NCI-H1092 (cell line): ENCODE results near the gene THOC3.
"Not testable (repeated sequence)": the region's sequence is repeated elsewhere in the genome, so short reads cannot be mapped to it uniquely, and the experiment has no call there.

Experiments used
- DNase-seq: peaks from one replicate; lab custom pipeline; 2025; lab: John Stamatoyannopoulos, UW

THOC3 gene

DNA sequence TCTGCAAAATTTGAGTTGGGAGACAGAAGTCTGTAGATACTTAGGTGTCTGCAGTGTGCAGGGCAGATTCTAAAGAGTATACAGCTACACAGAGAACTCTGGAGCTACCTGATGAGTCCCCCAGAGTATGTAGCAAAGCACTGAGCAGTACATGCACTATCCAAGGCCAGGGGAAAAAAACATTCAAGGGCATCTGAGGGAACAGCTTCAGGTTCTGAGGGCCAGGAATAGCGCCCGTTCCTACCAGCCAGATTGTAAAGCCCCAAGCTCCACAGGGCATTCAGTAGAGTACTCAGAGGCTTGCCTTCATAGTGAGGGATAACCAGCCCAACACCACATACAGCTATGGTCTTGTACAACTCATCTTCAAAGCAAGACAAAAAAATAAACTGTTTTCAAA lies 27.5 kb downstream of the THOC3 start:
- not testable (repeated sequence) for DNase-seq

DNA sequence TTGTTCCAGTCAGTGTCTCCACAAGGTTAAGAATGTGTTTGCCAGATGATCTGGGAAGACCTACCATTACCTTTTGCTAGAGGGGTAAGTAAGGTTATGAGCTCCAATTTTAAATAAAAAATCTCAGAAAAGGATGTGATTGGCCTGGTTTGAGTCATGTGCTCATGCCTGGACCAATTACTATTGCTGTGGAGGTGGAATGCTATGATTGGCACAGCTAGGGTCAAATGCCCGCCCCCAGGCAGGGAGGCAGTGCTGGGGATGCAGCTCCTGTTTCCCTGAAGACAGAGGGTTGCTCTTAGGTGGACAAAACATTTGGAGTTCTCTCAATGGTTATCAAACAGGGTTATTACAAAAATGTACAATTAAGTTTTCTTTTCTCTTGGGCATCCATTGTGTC lies 29.6 kb downstream of the THOC3 start:
- not testable (repeated sequence) for DNase-seq

DNA sequence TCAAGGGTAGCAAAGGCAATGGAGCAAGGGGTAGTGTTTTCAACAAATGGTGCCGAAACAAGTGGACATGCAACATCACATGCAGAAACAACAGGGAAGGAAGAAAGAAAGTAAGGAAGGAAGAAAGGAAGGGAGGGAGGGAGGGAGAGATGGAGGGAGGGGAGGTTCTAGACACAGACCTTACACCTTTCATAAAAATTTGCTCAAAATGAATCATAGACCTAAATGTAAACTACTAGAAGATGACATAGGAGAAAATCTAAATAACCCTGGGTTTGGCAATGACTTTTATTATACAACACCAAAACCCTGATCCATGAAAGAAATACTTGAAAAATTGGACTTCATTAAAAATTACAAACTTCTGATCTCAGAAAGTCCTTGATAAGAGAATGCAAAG lies 39.4 kb downstream of the THOC3 start:
- not testable (repeated sequence) for DNase-seq

DNA sequence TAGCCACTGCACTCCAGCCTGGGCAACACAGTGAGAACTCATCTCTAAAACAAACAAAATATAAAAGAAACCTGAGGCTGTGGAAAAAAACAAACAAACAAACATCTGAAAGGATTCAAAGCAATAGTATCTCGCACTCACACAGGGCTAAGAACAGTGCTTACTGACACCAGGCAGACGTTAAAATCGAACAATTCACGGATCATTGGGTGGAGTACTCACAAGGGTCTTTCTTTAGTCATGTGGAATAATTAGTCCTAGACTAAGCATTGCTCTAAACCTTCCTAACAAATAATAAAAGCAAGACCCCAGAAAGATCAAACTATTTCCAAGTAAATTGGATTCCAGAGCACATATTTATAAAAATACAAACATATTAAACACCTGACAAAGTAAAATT lies 43.0 kb downstream of the THOC3 start:
- not testable (repeated sequence) for DNase-seq

GRCh38 chr5:175922192-175922885 lies 45.8 kb downstream of the THOC3 start:
- DNase-seq = no peak

- no peak for DNase-seq
Observed at GRCh38 chr5:175921061-175921730, 46.9 kb downstream of the THOC3 start.

GRCh38 chr5:175920231-175920811 lies 47.8 kb downstream of the THOC3 start:
- no peak for DNase-seq

DNA sequence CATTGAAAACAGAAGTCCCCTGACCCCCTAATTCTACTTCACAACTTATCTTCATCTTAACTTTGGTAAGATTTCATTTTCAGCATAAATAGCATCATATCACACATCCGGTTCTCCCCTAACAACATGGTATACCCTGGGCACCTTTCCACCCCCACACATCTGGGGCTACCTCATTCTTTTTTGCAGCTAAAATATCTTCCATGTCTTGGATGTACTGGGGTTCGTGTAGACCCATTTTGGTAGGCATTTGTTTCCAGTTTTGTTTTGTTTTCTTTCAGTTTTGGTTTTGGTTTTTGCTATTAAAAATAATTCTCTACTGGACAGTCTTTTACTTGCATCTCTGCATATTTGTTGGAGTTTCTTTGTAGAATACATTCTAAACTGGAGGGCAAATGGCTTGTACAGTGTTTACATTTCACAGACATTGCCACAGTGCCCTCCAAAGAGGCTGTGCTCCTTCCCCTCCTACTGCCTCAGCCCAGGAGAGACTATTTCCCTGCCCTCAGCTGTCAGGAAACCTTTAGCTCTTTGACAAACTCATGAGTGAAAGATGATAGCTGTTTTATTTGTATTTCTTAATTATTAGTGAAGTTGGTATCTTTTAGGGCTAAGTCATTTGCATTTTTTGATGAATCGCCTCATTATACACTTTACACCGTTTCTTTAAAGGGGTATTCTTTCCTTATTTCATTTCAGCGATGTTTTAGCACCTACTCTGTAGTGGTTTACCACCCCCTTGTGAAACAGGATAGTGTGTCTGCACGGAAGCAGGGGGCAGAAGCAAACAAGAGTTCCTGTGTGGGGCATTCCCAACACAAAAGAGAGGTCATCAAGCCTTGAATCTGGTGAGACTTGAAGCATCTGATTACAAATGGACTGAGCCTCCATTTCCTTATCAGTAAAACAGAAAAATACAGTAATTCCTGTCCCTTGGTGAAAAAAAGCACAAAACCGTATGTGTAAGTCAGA lies 52.8 kb downstream of the THOC3 start:
- not testable (repeated sequence) for DNase-seq

DNA sequence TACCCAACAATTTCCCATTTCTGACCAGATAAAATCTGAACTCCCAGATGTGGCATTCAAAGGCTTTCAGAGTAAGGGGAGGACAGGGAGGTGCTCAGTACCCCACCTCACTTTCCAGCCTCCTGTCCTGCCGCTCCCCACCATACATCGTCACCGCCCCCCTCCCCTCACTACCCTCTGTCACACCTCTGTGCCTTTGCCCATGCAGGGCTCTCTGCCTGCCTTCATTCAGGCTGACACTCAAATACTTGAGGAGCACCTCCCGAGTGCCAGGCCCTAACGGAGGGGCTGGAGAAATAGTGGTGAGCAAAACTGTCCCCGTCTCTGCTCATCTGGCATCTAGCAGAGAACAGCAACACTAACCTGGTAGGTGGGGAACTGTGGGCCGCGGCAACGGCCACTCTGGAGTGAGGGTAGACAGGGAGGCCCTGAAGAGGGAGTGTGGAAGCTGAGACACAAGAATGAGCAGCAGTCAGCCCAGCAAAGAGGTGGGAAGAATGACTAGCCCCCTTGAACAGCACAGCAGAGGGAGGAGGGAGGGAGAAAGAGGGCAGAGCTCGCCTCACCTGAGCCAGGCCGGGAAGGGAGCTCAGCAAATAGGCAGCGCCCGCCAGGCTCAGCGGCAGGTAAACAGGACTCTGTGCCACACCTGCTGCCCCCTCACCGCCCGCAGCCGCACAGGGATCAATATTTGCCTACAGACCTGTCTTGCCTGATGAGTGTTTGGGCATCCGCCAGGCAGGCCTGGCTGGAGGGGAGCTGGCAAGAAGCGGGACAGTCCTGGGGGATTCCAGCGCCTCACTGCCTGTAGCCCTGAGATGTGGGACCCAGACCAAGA lies 54.1 kb downstream of the THOC3 start:
- not testable (repeated sequence) for DNase-seq

DNA sequence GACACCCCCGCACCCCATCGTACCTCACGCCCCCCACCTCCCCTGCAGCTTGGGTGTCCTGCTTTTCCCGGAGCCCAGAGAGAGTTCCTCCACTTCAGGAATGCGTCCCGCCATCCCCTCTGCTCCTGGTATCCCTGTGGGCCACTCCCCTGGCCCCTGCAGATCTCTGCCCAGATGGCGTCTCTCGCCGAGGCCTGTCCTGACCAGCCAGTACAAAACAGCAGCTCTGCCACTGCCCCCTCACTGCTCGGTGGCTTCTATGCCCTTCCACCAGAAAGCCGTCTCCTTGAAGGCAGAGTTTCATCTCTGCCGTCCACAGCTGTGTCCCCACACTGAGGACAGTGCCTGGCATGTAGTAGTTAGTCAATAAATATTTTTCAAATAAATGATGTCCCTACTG lies 58.0 kb downstream of the THOC3 start:
- not testable (repeated sequence) for DNase-seq
